HCT116 (cell line): ENCODE data around the gene ANHX.

Experiments
- EZH2 ChIP-seq: fragments of 200-600 bp; sonication (generic); IDR thresholded peaks from 2 replicates; pipeline ENCODE4 v1.6.1; 2017; ENCODE audit warnings: antibody characterized with exemption, mixed run types
- EZH2phosphoT487 ChIP-seq: fragments of 200-600 bp; IDR thresholded peaks from 2 replicates; pipeline ENCODE4 v1.6.1; 2018; ENCODE audit warnings: antibody characterized with exemption, borderline replicate concordance
- POLR2A ChIP-seq: IDR thresholded peaks from 2 replicates; pipeline ENCODE4 v1.7.0; 2011; ENCODE audit warnings: borderline replicate concordance; ENCODE audit not compliant: insufficient read depth, insufficient read length; ENCODE audit errors: extremely low read depth
- RAD21 ChIP-seq: IDR thresholded peaks from 2 replicates; pipeline ENCODE4 v1.6.1; 2012; ENCODE audit warnings: low read depth, mild to moderate bottlenecking
- SIN3A ChIP-seq: IDR thresholded peaks from 2 replicates; pipeline ENCODE4 v1.6.1; 2012; ENCODE audit warnings: low read depth
- YY1 ChIP-seq: IDR thresholded peaks from 2 replicates; pipeline ENCODE4 v1.6.1; 2011; ENCODE audit warnings: low read length, low read depth, moderate library complexity, mild to moderate bottlenecking; ENCODE audit not compliant: insufficient replicate concordance; ENCODE audit errors: extremely low read depth
- TF ChIP-seq, protein P1 (sequence below): IDR thresholded peaks from 2 replicates; pipeline ENCODE4 v1.6.1; 2012; ENCODE audit warnings: low read depth
- TF ChIP-seq, protein P2 (sequence below), 3 experiments: fragments of 200-600 bp in 1 of 3; sonication (generic) in 1 of 3; IDR thresholded peaks in 2 of 3; conservative IDR thresholded peaks in 1 of 3; 2 replicates each; pipeline ENCODE4 v1.5.1; 2012 to 2017; ENCODE audit warnings: low read depth in 2 of 3, low read length in 2 of 3, antibody characterized with exemption in 1 of 3, borderline replicate concordance in 1 of 3, control low read depth in 1 of 3, mild to moderate bottlenecking in 1 of 3, mixed read lengths in 1 of 3, mixed run types in 1 of 3, moderate library complexity in 1 of 3; ENCODE audit not compliant: insufficient read depth in 1 of 3

DNA sequence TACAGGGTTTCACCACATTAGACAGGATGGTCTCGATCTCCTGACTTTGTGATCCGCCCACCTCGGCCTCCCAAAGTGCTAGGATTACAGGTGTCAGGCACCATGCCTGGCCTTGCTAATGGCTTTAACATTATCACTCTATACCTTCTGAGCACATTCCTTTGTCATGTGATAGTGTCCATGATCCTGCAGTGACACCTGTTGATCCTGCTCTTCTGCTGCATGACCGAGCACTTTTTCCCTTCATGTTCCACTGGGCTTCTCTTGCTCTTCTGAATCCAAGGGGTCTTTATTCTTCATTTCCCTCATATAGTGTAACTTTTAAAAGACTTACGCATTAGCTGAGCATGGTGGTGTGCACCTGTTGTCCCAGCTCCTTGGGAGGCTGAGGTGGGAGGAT lies 42.8 kb downstream of the ANHX start:
- TF ChIP-seq RAD21 = no peak
- TF ChIP-seq YY1 = no peak
- TF ChIP-seq, protein P1, sequence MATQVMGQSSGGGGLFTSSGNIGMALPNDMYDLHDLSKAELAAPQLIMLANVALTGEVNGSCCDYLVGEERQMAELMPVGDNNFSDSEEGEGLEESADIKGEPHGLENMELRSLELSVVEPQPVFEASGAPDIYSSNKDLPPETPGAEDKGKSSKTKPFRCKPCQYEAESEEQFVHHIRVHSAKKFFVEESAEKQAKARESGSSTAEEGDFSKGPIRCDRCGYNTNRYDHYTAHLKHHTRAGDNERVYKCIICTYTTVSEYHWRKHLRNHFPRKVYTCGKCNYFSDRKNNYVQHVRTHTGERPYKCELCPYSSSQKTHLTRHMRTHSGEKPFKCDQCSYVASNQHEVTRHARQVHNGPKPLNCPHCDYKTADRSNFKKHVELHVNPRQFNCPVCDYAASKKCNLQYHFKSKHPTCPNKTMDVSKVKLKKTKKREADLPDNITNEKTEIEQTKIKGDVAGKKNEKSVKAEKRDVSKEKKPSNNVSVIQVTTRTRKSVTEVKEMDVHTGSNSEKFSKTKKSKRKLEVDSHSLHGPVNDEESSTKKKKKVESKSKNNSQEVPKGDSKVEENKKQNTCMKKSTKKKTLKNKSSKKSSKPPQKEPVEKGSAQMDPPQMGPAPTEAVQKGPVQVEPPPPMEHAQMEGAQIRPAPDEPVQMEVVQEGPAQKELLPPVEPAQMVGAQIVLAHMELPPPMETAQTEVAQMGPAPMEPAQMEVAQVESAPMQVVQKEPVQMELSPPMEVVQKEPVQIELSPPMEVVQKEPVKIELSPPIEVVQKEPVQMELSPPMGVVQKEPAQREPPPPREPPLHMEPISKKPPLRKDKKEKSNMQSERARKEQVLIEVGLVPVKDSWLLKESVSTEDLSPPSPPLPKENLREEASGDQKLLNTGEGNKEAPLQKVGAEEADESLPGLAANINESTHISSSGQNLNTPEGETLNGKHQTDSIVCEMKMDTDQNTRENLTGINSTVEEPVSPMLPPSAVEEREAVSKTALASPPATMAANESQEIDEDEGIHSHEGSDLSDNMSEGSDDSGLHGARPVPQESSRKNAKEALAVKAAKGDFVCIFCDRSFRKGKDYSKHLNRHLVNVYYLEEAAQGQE = no peak
- TF ChIP-seq, protein P2, sequence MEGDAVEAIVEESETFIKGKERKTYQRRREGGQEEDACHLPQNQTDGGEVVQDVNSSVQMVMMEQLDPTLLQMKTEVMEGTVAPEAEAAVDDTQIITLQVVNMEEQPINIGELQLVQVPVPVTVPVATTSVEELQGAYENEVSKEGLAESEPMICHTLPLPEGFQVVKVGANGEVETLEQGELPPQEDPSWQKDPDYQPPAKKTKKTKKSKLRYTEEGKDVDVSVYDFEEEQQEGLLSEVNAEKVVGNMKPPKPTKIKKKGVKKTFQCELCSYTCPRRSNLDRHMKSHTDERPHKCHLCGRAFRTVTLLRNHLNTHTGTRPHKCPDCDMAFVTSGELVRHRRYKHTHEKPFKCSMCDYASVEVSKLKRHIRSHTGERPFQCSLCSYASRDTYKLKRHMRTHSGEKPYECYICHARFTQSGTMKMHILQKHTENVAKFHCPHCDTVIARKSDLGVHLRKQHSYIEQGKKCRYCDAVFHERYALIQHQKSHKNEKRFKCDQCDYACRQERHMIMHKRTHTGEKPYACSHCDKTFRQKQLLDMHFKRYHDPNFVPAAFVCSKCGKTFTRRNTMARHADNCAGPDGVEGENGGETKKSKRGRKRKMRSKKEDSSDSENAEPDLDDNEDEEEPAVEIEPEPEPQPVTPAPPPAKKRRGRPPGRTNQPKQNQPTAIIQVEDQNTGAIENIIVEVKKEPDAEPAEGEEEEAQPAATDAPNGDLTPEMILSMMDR (IDR thresholded peaks at IDR 0.05 in 2 of 3, conservative IDR thresholded peaks at IDR 0.05 in 1 of 3; ENCODE audit: borderline replicate concordance in 1 of 3, insufficient read depth in 1 of 3, low read depth in 2 of 3, low read length in 2 of 3) = no peak
- TF ChIP-seq POLR2A = no peak
- TF ChIP-seq EZH2 = no peak
- no peak for TF ChIP-seq SIN3A
- TF ChIP-seq EZH2phosphoT487 = no peak
